GM21526 (cell line): ENCODE measurements around the gene ACTL8.

Experiments
- ATAC-seq: cut with Tn5 transposase; IDR thresholded peaks from one replicate; pipeline ENCODE4 v1.9.1; 2021; ENCODE audit warnings: moderate library complexity; ENCODE audit not compliant: unreplicated experiment, low FRiP score

ACTL8 gene

GRCh38 chr1:17869815-17870214 lies 114.7 kb downstream of the ACTL8 start:
- ATAC-seq = no peak

- ATAC-seq = no peak
These were observed 115.5 kb downstream of the ACTL8 start for GRCh38 chr1:17870679-17871078.

GRCh38 chr1:17873007-17873675 lies 118.0 kb downstream of the ACTL8 start:
- no peak for ATAC-seq

- no peak for ATAC-seq
These were observed 119.1 kb downstream of the ACTL8 start for GRCh38 chr1:17874231-17874630.

- no peak for ATAC-seq
These were observed 119.6 kb downstream of the ACTL8 start for GRCh38 chr1:17874710-17875109.

- ATAC-seq = no peak
These were observed 120.2 kb downstream of the ACTL8 start for GRCh38 chr1:17875171-17875881.

GRCh38 chr1:17875882-17876280 lies 120.7 kb downstream of the ACTL8 start:
- no peak for ATAC-seq
